ENCODE results near the gene RBM5.

RBM5 gene

DNA sequence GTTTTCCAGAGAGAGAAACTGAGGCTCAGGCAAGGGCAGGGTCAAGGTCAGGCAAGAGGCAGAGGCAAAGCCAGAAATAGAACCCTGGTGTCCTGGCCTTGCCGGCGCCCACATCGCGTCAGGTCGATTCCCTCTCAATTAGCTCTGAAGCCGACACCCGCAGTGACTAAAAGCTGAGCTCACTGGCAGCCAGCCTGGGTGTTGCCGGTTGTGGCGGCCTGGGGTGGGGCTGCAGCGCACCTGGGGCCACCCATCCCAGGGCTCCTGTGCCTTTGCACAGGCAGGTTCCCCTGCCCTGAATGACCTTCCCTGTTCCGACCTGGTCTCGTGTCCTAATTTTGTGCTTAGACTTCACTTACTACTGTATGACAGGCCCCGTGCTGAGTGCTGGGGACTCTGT lies 72.6 kb downstream of the RBM5 start:
- no peak for ATAC-seq
- Mint-ChIP-seq H3K4me3 (no peak overlapping the region), H3K9me3 (no peaks in the 10 kb centered on the region), H3K27ac (peak overlapping the region in 1 of 2 donors; percentile 56), H3K4me1 (peaks cover 7% of the 10 kb centered on the region), H3K27me3 (peaks cover 22% of the 10 kb centered on the region)
- DNase-seq: no peak

DNA sequence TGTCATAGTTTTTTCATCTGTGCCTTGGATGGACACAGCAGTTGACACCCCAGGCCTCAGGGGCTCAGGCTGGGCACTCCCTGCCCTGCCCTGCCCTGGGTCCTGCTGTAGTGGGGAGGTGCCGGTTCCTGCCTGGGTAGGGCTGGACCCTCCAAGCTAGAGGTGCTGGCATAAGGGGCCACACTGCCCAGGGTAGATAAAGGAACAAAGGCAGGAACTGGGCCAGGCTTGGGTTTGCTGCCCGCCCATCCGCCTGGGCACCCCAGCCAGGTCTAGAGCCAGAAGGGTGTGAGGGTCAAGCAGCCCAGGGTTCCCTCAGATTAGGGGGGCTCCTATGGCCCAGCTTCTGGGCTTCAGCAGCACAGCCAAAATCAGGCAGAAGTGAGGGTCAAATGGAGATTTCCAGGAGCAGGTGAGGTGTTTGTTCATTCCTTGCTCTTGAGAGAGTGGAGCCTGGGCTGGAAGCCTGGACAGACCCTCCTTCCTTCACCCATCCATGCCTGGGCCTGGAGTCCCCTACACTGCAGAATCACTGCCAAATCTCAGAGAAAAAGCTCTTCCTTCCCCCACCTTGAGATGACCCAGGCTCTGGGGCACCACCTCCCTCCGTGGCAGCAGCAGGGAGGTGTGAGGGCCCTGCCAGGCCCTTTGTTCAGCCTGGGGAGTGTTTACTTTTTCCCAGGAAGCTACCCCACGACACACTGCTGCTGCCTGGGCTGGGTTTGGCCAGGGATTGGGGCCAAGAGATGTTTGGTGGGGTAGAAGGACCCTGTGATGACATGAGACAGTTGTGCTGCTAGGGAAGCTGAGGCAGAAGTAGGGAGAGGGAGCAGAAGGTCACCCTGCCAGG lies 73.5 kb downstream of the RBM5 start:
- no peak overlapping the region for H3K4me3 Mint-ChIP-seq
- no peak overlapping the region for H3K27ac Mint-ChIP-seq
- DNase-seq (no peak), ATAC-seq (no peak)
- no peaks in the 10 kb centered on the region for H3K9me3 Mint-ChIP-seq
- peaks cover 5% of the 10 kb centered on the region for H3K4me1 Mint-ChIP-seq
- peaks cover 13% of the 10 kb centered on the region for H3K27me3 Mint-ChIP-seq

DNA sequence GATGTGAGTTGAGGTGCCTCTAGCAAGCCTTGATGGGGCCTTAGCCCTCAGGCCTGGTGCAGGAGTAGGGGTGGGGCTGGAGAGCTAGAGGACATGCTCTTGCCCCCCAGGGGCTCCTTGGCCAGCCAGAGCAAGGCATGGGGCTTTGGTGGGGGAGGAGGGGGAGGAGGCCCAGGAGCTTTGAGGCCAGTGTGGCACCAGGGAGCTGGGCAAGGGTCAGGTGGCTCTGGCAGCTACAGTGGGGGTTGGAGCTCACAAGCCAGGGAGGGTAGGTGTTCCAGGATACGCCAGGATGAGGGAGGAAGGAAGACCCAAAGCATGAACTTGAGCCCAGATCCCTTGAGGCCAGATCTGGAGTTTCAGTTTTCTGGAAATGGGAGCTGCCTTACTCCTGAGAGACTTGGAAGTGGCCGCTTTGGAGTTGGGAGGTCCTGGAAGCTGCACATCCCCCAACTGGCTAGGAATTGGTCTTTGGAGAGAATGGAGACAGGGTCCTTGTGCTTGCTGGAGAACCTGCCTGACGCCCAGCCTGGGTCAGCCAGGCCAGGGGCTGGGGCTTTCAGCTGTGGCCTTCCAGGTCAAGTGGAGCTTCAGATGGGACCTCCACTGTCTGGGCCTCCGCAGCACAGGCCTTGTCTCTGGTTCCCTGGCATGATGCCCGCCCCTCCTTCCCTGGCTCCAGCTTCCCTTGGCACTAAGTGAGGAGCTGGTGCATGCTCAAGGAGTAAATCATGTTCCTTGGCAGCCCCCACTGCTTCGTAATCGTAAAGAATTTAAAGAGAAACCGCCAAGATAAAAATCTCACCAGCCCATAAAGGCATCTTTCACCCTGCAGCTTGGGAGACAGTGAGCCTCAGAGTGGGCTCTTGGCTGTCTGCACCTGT lies 75.1 kb downstream of the RBM5 start:
- Mint-ChIP-seq H3K9me3 (no peaks in the 10 kb centered on the region), H3K27ac (no peak overlapping the region), H3K27me3 (no peaks in the 10 kb centered on the region), H3K4me1 (no peaks in the 10 kb centered on the region), H3K4me3 (no peak overlapping the region)
- ATAC-seq (no peak), DNase-seq (no peak)

DNA sequence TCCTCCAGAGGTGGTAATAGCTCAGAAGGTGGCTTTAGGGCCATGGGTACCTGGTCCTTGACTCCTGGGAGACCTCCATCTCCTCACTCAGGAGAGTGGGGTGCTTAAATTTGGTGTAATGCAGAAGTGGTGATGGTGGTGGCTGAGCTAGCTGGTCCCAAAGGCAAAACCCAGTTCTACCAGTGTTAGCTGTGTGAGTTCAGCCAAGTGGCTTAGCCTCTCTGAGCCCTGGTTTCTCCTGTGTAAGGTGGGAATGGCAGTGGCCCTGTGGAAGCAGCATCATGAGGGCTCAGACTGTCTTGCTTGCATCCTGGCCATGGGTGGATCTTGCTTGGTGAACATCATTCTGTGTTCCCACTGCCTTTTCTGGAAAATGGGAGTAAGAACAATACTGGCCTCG lies 75.8 kb downstream of the RBM5 start:
- no peak overlapping the region for H3K27ac Mint-ChIP-seq
- no peaks in the 10 kb centered on the region for H3K9me3 Mint-ChIP-seq
- no peak for ATAC-seq
- H3K4me1 Mint-ChIP-seq: no peaks in the 10 kb centered on the region
- H3K27me3 Mint-ChIP-seq: no peaks in the 10 kb centered on the region
- no peak for DNase-seq
- H3K4me3 Mint-ChIP-seq: no peak overlapping the region

DNA sequence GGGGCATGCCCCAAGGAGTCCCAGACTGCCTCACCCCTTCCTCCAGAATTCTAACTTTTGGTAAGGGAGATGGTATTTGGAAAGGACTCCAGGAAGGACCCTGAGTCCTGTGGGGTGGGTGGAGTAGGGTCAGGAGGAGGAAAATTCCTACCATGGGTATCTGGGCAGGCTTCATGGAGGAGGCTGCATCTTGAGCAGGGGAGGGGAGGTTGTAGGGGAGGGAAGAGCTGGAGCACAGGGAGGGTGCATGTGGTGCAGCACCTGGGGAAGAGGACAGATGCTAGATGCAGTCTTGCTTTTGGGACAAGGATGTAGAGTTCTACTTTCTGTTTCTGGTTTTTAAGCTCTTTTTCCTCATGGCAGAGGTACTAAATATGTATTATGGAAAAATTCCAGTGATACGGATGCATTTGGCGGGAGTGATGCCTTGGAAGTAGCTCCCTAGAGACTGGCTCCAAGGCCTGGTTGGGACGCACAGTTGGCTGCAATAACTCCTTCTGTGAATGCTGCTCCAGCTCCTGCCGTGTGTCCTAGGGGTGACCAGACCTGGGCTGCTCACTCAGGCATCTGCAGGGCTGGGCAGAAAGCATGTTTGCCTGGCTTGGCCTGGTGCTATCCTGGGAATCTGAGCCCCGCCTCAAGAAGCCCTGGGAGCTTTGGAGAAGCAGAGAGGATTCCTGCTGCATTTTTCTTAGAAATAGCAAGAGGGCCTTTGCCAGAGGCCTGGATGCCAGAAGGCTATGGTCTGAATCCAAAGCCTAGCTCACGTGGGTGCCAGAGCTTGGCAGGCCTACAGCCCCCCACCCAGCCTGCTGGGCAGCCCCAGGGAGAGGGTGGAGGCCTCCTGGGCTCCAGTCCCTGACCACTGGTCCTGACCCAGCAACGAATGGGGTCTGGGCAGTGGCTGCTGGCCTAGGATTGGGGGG lies 76.5 kb downstream of the RBM5 start:
- no peak for DNase-seq
- ATAC-seq: no peak
- no peak overlapping the region for H3K27ac Mint-ChIP-seq
- H3K27me3 Mint-ChIP-seq: no peaks in the 10 kb centered on the region
- no peaks in the 10 kb centered on the region for H3K9me3 Mint-ChIP-seq
- no peaks in the 10 kb centered on the region for H3K4me1 Mint-ChIP-seq
- H3K4me3 Mint-ChIP-seq: no peak overlapping the region

DNA sequence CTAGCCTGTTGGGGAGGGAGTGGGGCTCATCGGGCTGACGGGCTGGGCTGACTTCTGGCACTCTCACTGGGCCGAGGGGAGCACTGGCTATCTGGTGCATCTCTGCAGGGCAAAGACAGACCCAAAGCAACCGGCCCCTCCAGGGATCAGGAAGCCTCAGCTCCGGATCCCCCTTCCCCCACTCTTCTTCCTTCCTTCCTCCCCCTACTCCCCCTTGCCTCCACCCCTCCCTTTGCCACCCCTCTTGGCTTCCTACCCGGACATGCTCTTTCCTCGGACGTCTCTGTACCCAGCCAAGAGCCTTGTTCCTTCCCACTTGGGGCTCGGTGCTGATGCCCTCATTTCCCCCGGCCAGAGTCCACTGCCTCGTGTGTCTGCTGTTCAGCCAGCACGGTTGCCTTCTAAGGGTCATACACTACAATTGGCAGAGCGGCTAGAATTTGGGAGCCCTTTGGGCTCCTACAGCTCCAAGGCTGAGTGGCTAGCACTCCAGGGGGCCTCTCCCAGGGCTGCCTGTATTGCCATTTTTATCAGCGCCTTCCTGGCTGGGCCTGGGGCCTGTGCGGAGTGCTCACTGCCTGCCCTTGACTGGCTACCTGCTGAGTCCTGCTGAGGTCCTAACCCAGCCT lies 77.3 kb downstream of the RBM5 start:
- DNase-seq: no peak
- H3K27me3 Mint-ChIP-seq: no peaks in the 10 kb centered on the region
- no peaks in the 10 kb centered on the region for H3K4me1 Mint-ChIP-seq
- H3K4me3 Mint-ChIP-seq: no peak overlapping the region
- no peaks in the 10 kb centered on the region for H3K9me3 Mint-ChIP-seq
- no peak for ATAC-seq
- no peak overlapping the region for H3K27ac Mint-ChIP-seq

DNA sequence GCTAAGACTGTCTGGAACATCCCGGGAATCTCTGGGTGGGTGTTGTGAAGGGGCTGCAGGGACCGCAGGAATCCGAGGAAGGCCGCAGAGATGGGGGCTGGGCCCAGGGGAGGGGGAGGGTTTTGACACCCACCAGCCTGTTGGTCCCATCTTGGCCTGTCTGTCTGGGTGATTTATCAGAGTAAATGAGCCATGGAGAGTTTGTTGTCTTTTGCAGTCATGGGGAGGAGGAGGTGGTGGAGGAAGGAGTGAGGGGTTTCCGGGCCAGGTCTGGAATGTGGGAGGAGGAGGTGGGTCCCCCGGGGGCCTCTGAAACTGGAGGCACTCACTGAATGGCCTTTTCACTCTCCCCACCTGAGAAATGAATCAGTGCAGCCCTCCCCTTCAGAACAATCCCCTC lies 77.9 kb downstream of the RBM5 start:
- ATAC-seq (no peak), DNase-seq (no peak)
- Mint-ChIP-seq H3K27me3 (no peaks in the 10 kb centered on the region), H3K9me3 (no peaks in the 10 kb centered on the region), H3K4me1 (no peaks in the 10 kb centered on the region), H3K4me3 (no peak overlapping the region), H3K27ac (no peak overlapping the region)

DNA sequence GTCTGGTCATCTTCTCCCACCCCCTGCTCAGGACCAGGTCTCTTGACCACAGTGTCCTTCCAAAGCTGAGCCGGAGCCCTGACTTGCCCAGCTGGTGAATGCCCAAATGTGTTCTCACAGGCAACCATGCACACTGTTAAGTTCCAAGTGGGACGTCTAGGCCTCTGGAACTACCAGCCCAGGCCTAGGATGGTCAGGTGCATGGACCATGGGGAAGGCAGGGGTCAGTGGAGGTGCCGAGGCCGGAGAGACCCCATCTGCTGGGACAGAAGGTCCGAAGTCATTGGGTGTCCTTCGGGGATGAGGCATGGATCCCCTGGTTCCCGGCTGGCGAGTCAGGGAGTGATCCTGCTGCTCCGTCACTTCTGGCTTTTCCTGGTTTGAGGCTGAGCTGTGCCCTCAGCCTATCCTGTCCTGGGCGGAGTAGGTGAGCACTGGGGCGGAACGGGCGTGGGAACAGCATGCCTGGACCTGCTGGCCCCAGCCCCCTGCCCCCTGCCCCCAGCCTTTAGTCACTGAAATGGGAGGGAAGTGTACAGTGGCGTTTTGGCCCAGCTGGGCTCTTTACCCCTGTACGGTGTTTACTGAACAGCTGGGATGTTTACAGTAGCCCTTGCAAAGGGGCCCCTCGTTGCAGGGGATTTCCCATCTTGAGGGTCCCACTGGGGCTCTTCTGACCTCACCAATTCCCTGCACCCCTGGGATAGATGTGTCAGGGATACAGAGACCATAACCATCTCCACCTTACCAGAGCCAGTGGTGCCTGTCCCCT lies 78.5 kb downstream of the RBM5 start:
- no peak for ATAC-seq

DNA sequence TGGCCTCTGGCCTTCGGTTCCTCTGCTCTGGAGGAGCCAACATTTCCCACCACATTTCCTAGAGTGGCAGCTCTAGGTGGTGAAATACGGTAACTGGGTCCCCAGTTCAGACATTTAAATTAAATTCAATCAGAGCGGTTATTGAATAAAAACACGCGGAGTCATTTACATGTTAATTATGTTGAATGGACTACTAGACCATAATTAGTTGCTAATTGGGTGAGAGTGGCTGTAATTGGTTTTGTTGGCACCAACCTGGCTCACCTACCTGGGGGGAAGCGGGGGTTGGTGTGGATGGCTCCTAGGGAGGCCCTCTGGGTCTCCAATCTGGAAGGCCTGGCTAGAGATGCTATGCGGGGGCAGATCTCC lies 79.1 kb downstream of the RBM5 start:
- H3K27ac Mint-ChIP-seq: peak overlapping the region; percentile 14 to 68
- H3K4me1 Mint-ChIP-seq: no peaks in the 10 kb centered on the region
- H3K27me3 Mint-ChIP-seq: no peaks in the 10 kb centered on the region
- no peaks in the 10 kb centered on the region for H3K9me3 Mint-ChIP-seq
- ATAC-seq (no peak), DNase-seq (no peak)
- no peak overlapping the region for H3K4me3 Mint-ChIP-seq

More for the DNA sequence above, 78.5 kb downstream of the RBM5 start:
- Mint-ChIP-seq H3K4me3 (no peak overlapping the region), H3K4me1 (no peaks in the 10 kb centered on the region), H3K27ac (peak overlapping the region in 1 of 2 donors; percentile 14), H3K9me3 (no peaks in the 10 kb centered on the region), H3K27me3 (no peaks in the 10 kb centered on the region)
- no peak for DNase-seq

DNA sequence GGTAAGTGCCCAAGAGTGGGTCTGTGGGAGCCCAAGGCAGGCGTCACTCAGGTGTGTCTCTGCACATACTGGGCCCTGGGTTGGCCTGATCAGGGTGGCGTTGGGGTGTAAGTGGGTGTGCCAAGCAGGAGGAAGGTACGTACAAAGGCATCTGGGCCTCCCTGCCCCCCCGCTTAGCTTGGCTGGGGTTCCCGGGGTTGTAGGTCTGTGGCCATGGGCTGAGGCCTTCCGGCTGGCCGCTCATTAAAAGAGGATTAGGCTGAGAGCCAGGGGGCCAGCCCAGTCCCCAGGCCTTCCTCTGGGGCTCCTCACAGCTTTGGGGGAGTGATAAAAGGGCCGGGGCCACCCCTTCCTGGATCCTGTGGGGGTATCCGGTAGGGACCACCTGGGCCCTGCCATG lies 79.7 kb downstream of the RBM5 start:
- no peaks in the 10 kb centered on the region for H3K4me1 Mint-ChIP-seq
- ATAC-seq: no peak
- no peak overlapping the region for H3K4me3 Mint-ChIP-seq
- no peaks in the 10 kb centered on the region for H3K27me3 Mint-ChIP-seq
- DNase-seq: no peak
- no peak overlapping the region for H3K27ac Mint-ChIP-seq
- no peaks in the 10 kb centered on the region for H3K9me3 Mint-ChIP-seq
